GM21619 (cell line): ENCODE results near the gene RAET1L.
"Not testable (repeated sequence)": the region's sequence is repeated elsewhere in the genome, so short reads cannot be mapped to it uniquely, and the experiment has no call there.

Experiments used
- ATAC-seq: cut with Tn5 transposase; IDR thresholded peaks from one replicate; pipeline ENCODE4 v1.9.1; 2021; ENCODE audit not compliant: unreplicated experiment

Gene RAET1L

DNA sequence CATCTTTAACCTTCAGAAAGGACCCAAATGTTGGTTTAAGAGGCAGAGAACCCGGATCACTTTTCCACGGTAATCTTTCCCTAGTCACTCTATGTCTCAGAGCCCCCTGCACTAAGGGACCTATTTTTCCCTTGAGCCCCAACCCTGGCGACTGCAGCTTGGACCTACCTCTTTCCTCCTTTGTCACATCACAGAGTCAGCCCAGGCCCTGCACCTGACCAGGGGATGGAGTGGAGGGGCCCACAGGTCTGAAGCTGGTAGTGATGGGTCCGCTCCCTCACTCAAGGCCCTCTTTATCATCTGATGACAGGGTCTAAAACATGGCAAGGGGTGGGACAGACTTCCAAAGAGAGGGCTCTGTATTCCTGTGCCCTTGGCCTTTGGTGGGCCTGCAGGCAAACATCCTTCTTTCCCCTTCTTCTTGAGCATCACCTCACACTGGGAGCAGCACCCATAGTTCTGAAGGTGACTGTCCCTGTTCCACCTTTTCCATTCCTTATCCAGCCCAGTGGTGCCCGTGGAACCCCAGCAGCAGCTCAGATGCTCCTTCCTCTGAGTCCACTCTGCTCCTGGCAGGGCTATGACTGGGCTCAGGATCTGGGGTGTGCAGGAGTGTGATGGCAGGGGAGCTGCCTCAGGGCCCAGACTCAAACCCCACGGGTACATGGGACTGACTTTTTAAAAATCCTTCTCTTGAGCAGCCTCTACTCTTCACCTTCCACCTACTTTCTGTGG is 6.3 kb downstream of the RAET1L start:
- ATAC-seq: no peak

- not testable (repeated sequence) for ATAC-seq
Observed at GRCh38 chr6:150017186-150017521, 8.2 kb downstream of the RAET1L start.

GRCh38 chr6:150016324-150017185 is 8.8 kb downstream of the RAET1L start:
- peak; percentile 64 for ATAC-seq

GRCh38 chr6:150015281-150016001 is 9.9 kb downstream of the RAET1L start:
- ATAC-seq: not testable (repeated sequence)

DNA sequence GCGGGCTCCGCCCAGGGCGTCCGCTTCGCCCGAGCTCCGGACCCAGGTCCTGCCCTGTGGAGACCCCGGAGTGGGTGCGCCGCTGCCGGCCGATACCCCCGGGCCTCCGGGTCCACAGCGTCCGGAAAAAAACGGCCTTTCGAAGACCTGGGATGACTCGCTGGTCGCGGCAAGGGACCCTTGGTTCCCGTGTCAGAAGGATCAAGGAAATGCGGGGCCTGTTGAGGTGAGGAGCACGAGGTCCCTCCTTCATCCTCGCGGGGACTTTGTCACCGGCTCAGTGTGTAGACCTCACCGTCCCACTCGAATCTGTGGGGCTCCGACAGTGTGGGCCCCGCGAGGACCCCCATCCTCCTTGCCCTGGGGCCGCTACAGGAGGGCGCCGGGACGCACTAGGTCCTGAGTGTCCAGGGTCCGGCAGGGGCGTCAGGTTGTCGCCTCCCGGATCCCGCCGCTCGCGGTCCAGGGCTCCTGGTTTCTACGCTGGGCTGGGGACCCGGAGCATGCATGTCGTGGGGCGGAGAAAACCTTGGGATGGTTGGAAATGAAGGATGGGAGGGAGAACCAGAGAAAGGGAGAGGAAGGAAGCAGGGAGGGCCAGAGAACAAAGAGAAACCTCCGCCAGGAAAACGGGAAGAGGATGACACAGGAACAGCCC is 10.6 kb downstream of the RAET1L start:
- not testable (repeated sequence) for ATAC-seq

DNA sequence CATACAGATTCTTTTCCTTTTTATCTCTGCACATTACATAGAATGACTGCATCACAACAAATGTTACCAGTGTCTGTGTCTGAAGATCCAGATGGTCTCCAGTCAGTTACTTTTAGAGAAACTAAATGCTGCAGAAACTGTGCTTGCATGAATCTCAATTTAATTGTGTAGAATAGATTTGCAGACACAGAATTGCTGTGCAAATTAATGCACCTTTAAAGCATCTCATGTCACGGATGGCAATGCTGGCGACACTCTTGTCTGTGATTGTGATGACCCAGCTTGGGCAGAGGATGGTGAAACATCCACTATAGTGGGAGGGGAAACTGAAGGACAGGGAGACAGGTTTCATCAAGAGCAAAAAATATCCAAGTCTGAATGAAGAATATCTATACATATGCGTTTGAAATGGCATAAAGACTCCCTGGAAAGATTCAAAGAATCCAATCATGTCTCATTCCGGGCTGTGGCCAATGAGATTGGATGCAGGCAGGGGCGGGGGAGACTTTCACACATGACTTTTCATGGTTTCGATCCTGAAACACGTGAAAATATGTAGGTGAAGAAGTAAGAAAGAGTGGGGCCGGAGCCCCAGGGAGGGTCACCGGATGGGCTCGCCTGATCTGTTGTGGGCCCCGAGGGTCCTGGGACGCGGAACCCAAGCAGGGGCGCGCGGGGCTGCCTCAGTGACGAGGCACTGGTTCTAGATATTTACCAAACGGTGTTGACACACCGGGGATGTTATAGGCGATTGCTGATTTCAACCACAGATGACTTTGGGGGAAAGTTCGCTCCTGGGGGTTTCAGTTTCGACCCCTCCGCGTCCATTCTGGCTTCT is 11.3 kb downstream of the RAET1L start:
- ATAC-seq: not testable (repeated sequence)

DNA sequence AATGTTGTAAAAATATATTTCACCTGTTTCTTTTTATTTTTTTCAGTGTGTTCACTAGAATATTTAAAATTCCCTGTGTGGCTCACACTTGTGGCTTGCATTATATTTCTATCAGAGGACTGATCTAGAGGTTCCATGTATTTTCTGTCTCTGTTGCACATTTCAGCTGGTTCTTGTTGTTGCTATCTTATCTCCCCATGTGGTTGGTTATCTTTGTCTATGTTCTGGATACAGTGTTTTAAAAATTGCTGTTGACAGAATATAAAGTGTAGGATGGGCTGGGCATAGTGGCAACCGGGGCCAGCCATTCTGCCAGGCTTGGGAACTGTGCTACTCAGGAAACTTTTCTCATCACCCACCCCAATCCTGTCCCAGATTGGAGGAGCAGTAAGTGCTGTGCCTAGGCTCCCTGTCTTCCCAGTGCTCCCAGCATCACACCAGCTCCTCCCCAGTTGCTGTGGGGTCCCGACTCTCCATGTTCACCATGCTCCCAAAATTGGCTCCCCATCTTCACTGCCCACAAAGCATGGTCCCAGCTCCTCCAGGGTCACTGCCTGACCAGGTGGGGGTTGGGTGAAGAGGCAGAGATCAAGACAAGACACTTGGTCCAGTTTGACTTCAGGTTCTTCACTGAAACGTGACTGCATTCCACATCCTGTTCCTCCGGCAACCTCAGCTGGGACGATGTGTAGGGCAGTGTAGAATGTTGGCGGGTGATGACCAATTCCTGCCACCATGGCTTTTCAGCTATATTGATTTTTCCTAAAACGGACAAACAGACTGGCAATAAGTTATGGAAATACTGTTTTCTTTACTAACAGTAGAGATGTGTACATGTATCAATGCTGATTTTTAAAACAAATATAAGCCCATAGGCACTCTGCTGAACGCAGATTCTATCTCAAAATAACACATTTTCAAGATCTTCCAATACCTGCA is 12.2 kb downstream of the RAET1L start:
- ATAC-seq: not testable (repeated sequence)

- ATAC-seq: no peak
Observed at GRCh38 chr6:150008588-150008987, 16.7 kb downstream of the RAET1L start.

DNA sequence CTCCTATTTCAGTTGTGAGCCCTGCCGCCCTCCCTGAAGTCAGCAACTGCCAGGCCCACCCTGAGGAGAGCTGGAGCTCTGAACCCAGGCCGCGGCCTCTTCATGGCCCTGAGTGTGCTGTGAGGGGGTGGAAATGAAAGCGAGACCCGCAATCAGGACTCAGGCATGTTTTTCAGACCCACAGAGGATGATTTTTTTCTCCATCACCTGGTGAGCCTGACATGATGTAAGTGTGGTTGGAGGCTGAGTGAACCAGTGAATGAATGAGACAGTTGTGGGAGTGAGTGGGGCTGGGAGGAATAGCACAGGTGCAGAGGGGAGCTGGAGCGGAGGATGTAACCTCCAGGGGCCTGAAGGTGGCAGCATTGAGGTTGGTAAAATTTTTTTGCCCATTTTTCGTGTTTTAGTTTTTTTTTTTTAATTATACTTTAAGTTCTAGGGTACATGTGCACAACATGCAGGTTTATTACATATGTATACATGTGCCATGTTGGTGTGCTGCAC is 18.3 kb downstream of the RAET1L start:
- no peak for ATAC-seq

DNA sequence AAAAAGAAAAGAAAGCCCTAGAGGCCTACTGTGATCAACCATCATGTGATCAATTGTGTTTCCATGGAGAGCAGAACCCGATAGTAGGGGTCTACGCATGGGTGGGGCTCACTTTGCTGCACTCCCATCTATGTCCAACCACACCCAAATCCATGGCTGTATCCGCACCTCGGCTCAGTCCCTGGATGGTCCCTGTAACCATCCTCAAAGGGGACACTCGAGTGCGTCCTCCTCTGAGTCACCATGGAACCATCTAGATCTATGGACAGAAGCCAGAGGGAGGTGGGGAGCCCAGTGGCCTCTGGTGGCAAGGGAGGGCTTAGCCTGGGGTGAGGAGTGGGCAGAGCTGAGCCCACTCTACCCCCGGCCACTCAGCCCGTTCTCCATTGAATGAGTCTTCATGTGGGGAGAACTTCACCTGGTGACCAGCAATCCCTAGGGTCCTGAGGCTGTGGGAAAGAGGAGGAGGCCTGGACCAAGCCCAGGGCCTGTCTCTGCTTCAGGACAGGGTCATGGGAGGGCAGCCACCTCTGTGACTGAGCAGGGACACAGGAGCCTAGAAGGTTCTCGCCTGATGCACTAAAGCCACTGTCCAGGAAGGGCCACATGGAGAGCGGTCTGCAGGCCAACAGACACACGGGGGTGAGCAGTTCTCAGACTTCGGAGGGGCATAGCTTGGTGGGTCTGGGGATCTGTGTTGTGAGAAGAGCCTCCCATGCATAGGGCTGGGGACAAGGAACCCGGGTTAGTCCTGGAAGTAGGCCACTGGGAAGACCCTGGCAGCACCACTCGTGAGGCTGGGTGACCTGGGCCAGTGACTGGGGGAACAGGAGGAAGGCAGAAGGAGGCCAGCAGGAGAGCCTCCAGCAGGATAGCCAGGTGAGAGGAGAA is 19.3 kb downstream of the RAET1L start:
- no peak for ATAC-seq

- ATAC-seq: peak; percentile 67
Observed at GRCh38 chr6:150004783-150005717, 20.3 kb downstream of the RAET1L start.

DNA sequence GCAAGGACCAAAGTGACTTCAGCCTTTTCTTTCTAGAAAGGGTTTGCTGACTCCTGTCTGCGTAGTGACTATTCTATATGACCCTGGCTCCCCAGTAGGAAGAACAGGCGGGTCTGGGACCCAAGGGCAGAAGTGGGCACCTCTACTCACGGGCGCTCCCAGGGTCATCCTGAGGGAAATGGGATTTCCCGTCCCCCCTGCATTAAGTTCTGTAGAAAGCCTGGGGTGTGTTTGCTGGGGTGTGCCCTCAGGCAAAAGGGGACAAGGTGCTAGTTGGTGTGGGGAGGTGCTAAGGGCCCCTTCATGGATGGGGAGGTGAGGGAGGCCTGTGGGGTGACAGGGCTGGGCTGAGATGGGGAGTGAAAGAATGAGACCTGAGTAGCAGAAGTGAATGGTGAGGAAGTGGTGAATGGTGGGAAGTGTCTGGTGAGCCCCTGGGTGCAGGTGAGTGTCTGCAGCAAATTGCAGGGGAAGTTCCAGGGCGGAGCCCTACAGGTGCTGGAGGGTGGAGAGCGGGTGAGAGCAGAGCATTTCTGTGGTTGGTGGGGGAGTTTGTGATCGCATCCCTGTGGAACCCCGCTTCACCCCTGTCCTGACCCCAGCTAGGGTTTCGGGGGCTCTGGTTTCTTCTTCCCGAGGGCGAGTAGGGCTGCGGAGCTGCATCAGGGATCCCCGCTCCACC is 21.1 kb downstream of the RAET1L start:
- ATAC-seq: peak; percentile 9

GRCh38 chr6:150003599-150003998 is 21.7 kb downstream of the RAET1L start:
- ATAC-seq: not testable (repeated sequence)

DNA sequence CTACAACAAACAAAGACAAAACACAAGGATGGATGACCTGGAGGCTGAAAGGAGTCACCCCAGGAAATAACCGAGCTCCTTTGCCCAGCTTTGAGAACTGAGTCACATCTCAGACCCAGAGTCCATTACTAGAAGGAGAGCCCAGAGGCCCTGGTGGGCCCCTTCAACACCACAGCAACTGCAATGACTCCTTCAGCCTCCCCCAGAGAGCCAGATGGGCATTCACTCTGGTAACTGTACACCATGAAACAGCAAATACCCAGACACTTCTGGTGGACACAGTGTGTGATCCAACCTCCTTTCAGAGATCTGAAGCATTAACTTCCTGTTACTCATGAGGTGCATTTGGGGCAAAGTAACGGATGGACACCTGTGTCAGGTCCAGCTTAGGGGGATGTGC is 22.6 kb downstream of the RAET1L start:
- no peak for ATAC-seq

GRCh38 chr6:150001295-150002008 is 23.9 kb downstream of the RAET1L start:
- peak; percentile 39 for ATAC-seq

DNA sequence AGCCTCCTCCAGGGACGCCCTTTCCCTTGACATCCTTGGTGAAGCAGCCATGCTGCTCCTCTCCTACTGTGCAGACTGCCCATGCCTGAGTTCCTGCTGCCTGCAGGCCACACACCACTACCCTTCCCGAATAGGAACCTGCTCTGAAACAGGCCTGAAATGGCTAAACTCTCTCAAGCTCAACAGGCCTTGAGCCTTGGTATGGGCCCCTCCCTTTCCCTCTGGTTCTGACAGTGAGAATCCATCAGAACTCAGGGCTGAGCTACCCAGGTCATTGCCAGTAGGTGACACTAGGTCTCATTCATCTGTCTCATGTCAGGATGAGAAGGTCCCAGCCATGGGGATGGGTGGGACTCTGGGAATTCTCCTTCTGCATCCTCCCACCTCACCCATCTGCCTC is 25.7 kb downstream of the RAET1L start:
- ATAC-seq: no peak
